Gastroesophageal sphincter (tissue), 3 donors: ENCODE data around the gene MCTP1.

Source experiments
- CTCF ChIP-seq, 4 experiments: fragments of 200-600 bp in 2 of 4; fragments of 450-650 bp in 2 of 4; sonication (generic) in 1 of 4; IDR thresholded peaks; one replicate each; pipeline ENCODE4 v1.5.1; 2017 to 2019; ENCODE audit warnings: antibody characterized with exemption in 4 of 4, mild to moderate bottlenecking in 2 of 4, moderate library complexity in 2 of 4
- POLR2AphosphoS5 ChIP-seq: sonication (generic); formaldehyde crosslinking; IDR thresholded peaks from one replicate; pipeline ENCODE4 v1.6.1; 2017; ENCODE audit warnings: antibody characterized with exemption

- TF ChIP-seq CTCF (IDR thresholded peaks at IDR 0.05) (no peak), POLR2AphosphoS5 (no peak)
These were observed 435.6 kb downstream of the MCTP1 start for GRCh38 chr5:94849324-94849723.
